Stimulated activated CD8-positive, alpha-beta memory T cell treated with anti-CD3 and anti-CD28 coated beads, Interleukin-2, amount 100 ng/mL, for 48 hours (primary cell): ENCODE measurements around the gene AP5B1.
A peak's percentile ranks its signal among the peaks of the same experiment; 100 is the strongest.
"Not testable (repeated sequence)": the region's sequence is repeated elsewhere in the genome, so short reads cannot be mapped to it uniquely, and the experiment has no call there.

Experiments
- DNase-seq, 2 donors: peaks; one replicate each; pipeline ENCODE4 v3.0.0-alpha.2; 2020; ENCODE audit warnings: low read depth in 2 of 2

Gene AP5B1

GRCh38 chr11:65767406-65767805 lies 13.4 kb downstream of the AP5B1 start:
- DNase-seq: no peak

DNA sequence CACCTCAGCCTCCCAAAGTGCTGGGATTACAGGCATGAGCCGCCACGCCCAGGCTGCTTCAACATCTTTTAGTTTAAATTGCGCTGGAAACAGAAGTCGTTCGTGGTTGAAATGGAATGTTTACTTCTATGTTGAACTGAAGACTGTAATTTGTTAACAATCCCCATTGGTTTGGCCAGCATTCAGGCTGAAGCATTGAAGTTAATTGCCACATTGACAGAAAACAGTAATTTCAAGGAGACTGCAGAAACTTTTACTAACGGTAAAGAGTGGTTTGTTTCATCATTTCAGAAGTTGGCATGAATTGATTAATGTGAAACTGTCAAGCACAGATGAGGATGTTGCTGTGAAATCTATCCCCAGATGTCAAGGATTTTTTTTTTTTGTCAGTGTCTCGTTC lies 14.2 kb downstream of the AP5B1 start:
- DNase-seq: no peak

GRCh38 chr11:65764434-65764833 lies 16.3 kb downstream of the AP5B1 start:
- no peak for DNase-seq

DNA sequence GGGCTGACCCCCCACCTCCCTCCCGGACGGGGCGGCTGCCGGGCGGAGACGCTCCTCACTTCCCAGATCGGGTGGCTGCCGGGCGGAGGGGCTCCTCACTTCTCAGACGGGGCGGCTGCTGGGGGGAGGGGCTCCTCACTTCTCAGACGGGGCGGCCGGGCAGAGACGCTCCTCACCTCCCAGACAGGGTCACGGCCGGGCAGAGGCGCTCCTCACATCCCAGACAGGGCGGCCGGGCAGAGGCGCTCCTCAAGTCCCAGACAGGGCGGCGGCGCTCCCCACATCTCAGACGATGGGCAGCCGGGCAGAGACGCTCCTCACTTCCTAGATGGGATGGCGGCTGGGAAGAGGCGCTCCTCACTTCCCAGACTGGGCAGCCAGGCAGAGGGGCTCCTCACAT lies 18.0 kb downstream of the AP5B1 start:
- not testable (repeated sequence) for DNase-seq

DNA sequence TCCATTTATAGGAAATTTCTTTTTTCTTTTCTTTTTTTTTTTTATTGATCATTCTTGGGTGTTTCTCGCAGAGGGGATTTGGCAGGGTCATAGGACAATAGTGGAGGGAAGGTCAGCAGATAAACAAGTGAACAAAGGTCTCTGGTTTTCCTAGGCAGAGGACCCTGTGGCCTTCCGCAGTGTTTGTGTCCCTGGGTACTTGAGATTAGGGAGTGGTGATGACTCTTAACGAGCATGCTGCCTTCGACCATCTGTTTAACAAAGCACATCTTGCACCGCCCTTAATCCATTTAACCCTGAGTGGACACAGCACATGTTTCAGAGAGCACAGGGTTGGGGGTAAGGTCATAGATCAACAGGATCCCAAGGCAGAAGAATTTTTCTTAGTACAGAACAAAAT lies 18.6 kb downstream of the AP5B1 start:
- DNase-seq: not testable (repeated sequence)

DNA sequence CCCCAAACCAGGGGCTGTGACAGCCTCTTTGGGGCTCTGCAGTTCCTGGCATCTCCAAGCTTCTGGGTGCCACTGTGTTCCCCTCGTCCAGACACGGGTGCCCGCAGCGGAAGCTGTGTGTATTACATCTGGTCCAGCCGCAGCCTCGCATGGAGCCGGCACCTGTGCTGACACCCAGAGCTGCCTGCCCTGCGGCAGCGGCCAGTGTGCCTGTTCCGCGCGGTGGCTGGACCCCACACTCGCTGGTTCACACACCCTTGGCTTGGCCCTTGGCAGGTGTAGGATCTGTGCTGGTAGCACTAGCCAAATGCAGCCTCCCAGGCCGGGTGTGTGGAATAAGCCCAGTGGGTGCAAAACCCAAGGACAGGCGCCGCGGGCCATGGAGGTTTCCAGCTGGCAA lies 35.7 kb downstream of the AP5B1 start:
- DNase-seq: no peak

GRCh38 chr11:65744699-65745042 lies 36.1 kb downstream of the AP5B1 start:
- DNase-seq: no peak

GRCh38 chr11:65744026-65744698 lies 36.6 kb downstream of the AP5B1 start:
- peak in 1 of 2 donors; percentile 13 for DNase-seq

DNA sequence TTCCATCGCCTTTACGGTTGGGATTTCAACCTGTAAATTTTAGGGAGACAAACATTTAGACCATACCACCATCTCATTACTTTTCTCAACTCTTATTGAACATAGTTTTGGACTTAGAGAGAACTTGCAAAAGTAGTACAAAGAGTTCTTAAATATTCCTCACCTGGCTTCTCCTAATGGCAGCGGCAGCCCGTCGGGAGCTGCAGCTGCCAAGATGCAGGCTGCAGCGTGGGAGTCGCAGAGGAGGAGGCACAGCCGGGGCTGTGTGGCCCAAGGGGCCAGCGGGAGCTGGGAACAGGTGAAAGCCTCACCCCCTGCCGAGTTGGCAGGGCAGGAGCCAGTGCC lies 37.1 kb downstream of the AP5B1 start:
- no peak for DNase-seq

DNA sequence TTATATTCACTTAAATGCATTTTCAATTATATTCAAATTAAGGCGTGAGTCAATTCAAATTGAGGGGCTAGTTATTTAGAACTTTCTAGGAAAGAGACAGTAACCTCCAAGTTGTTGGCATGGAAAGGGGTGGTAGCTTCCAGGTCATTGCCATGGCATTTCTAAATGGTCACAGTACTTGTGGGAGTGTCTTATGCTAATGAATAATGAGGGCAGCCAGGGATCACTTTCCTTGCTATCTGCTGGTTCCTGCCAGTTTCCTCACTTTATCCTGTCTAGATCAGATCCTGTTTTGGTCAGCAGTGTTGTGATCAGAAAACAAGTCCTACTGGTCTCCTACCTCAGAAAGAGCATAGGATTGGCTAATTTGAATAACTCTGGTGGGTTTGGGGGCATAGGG lies 38.4 kb downstream of the AP5B1 start:
- no peak for DNase-seq

DNA sequence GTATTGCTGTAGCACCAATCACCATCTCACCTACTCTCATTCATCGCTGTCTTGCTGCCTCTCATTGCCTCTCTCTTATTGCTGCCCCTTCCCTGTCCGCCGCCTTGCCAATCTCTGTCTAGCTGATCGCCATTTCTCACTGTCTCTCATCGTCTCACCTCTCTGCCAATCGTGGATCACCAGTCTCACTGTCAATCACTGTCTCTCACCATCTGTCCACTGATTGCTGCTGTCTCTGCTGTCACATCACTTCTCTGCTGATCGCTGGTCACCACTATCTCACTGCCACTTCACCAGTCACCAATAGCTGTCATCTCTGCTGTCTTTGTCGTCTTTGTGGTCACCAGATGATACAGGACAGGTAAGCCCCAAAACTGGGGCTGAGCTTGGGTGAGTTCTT lies 39.6 kb downstream of the AP5B1 start:
- no peak for DNase-seq

DNA sequence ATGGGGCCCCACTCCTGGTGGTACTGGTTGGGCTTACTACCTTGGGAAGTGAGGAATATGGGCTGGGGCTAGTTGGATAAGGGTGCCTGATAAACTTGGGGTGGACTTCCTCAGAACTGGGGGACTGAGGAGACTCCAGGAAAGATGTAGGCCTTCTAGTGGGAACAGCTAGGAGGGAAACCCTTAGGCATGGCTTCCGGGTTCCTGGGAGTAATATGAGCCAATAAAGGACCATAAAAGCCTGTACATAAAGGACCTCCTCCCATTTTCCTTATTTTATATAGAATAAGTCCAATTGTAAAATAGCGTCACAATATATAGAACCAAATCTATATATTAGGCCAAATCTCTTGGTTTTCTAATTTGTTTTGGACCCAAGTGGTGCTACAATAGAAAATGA lies 41.8 kb downstream of the AP5B1 start:
- DNase-seq: no peak

DNA sequence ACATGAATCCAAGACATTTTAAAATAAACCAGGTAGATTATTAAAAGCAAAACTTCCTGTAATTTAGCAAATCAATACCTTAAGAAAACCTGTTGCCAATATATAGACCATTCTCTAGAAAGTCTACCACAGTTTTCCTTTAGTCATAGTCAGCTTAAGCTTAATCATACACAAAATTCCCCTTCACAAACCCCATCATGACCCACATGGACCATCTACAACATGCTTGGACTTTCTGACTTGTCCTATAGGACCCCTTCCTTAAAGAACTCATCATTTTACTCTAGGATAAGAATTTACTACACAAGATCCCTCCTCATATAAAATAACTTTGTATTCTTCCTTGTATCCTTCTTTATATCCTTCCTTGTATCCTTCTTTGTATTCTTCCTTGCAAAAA lies 44.0 kb downstream of the AP5B1 start:
- DNase-seq: no peak

- DNase-seq: not testable (repeated sequence)
These were observed 45.7 kb downstream of the AP5B1 start for GRCh38 chr11:65735111-65735510.

GRCh38 chr11:65730461-65730860 lies 50.3 kb downstream of the AP5B1 start:
- DNase-seq: no peak

- no peak for DNase-seq
These were observed 52.9 kb downstream of the AP5B1 start for GRCh38 chr11:65727865-65728264.

GRCh38 chr11:65726660-65727059 lies 54.1 kb downstream of the AP5B1 start:
- DNase-seq: no peak
